GM18508 (cell line): ENCODE results near the gene AFG3L2.
"Not testable (repeated sequence)": the region's sequence is repeated elsewhere in the genome, so short reads cannot be mapped to it uniquely, and the experiment has no call there.

Experiments used
- ATAC-seq: cut with Tn5 transposase; IDR thresholded peaks from one replicate; pipeline ENCODE4 v1.9.1; 2021; ENCODE audit warnings: moderate number of reproducible peaks; ENCODE audit not compliant: insufficient read depth, unreplicated experiment

The AFG3L2 gene

DNA sequence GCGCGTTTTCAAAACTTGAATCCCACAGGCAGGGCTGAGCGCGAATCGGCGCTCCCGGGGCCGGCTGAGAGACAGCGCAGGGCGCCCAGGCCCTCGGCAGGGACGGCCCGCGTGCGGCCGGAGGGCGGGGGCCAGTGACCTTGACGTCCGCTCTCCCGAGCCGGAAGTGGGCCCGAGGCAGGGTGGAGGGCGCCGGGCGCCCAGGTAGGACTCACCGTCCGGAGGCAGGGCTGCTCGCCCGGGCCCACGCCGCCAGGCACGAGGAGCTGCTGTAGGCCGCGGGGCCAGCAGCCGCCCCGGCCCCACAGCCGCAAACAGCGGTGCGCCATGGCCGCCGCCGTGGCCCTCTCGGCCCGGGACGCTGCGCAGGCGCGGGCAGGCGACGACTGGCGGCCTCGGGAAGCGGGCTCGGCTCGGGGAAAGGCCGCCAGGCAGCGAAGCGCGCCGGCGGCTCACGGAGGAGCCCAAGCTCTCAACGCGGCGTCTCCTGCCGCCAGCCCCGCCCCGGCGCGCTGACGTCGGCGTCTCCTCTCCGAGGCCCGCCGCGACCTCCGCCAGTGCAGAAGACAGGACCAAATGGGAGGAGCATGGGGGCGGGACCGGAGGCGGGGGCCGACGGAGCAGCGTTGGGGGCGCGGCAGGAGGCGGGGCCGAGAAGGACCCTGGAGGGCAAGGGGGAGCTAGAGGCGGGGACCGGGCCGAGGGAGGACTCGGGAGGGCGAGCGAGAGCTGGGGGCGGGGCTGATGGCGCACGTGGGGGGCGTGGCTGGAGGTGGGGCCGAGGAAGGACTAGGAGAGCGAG lies at the start of gene AFG3L2:
TSS of gene AFG3L2 (minus strand) at position 474 of the 802 bp plus-strand sequence. CDS start at position 329, 145 bp downstream.
- ATAC-seq = peak; percentile 55

DNA sequence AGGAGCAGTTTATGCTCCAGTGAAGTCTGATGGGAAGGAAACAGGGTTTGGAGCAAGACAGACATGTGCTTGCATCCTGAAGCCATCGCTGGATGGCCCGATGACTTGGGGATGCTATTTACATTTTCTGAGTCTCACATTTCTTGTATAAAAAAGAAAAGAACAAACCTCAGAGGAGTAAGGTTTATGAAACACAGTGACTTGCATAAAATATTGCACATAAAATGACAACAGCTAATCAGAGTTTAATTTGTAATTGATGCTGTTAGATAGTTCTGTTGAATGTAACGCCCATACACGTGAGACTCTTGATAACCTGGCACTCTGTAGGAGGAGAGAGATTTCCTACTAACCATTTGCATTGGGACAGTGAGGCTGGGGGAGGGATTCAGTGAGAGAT lies 47.2 kb upstream of the AFG3L2 start:
- no peak for ATAC-seq

DNA sequence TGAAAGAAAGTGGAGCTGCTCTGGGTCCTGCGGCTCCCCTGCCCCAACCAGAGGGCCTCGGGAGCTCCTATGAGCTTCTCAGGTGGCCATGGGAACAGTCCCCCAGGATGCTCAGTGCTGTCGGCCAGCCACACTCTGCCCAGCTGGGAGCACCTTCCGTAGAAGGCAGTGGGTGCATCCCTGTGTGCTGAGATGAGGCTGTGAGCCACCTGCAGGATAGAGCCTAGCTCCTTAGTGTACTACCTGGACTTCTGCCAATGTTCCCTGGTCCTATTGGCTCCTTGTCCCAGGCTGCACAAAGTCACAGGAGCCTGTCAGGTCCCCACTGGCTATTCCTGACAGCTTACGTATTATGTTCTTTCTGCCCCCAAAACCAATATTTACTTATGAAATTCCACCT lies 46.8 kb upstream of the AFG3L2 start:
- no peak for ATAC-seq

DNA sequence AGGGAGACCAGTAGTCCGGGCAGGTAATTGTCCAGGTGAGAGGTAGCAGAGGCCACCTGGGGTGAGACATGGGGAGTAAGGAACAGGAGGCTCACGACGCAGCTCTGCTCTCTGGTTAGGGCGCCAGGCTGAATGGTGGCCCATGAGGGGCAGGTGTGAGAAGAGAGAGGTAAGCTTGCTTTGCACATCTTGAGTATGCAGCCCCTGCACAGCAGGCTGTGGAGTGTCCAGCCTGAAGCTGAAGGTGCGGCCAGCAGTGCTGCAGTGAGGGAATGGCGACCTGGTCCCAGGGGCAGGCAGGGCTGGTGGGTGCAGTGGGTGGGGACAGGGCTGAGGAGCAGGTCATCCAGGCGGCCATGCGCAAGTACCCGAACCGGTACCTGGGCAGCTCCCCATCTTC lies 46.4 kb upstream of the AFG3L2 start:
- ATAC-seq = no peak

DNA sequence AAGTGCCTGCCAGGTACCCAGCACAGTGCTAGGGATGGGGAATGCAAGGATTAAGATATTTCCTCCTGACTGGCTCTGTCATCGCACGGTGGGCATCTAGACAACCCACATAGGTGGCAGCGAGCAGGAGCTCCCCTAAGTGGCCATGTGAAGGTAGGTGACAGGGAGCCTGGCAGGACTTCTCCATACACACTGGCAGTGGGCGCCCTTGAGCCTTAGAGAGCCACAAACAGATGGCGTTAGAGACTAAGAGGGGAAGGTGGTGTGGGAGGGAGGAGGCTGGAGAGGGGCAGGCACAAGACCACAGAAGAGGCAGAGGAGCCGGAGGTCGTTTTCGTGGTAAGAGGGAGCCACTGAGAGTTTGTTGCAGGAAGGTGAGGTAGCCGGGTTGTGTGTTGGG lies 45.9 kb upstream of the AFG3L2 start:
- ATAC-seq = no peak

DNA sequence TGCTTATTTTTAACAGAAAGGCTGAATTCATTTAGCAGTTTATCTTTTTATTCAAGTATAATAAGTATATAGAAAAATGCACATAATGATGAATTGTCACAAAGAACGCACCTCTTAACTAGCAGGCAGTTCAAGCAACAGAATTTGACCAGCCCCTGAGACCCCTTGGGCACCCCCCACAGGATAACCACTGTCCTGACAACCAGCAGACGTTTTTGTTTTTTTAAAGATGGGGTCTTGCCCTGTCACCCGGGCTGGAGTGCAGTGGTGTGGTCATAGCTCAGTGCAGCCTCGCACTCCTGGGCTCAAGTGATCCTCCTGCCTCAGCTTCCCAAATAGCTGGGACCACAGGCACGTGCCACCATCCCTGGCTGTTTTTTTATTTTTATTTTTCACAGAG lies 44.7 kb upstream of the AFG3L2 start:
- ATAC-seq = no peak

DNA sequence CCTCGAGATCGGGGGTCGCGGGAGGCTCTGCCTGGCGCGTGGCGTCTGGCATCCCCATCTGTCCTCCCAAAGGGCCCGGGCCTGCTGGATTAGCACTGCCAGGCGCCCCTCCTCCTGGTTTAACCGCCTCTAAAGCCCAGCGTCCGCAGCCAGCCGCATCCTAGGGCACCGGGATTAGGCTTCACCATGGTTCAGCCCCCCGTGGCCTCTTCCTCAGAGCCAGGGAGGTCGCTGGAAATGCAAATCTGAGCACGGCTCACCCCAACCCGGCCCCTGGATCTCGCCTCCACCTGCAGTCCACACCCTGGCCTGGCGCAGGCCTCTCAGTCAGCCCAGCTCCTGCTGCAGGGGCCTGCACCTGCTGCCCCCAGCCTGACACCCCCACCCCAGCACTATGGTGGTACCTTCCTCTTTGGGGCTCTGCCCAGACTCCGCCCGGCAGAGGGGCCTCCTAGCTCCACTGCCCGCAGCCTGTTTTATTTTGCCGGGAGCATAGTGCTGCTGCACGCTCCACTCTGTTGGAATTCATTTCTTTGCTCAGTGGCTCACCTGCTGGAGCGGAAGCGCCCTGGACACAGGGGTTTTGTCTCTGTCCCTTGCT lies 43.9 kb upstream of the AFG3L2 start:
- ATAC-seq = no peak

DNA sequence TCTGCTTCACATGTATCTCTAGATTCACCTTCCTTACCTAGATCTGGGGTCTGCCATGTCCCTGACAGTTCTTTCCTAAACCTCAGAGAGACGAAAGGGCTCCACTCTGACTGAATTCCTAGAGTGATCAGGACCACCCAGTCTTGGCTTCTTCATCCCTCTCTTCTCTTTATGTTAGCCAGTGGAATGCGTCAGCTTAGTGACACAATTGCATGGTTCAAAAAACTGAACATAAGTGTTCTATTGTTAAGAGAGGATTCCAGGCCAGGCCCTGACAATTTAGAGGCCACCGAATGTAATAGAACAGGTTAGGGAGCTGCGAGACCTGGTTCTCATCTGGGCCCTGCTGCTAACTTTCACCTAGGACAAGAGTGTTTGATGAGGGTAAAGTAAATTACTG lies 40.7 kb upstream of the AFG3L2 start:
- ATAC-seq = no peak

DNA sequence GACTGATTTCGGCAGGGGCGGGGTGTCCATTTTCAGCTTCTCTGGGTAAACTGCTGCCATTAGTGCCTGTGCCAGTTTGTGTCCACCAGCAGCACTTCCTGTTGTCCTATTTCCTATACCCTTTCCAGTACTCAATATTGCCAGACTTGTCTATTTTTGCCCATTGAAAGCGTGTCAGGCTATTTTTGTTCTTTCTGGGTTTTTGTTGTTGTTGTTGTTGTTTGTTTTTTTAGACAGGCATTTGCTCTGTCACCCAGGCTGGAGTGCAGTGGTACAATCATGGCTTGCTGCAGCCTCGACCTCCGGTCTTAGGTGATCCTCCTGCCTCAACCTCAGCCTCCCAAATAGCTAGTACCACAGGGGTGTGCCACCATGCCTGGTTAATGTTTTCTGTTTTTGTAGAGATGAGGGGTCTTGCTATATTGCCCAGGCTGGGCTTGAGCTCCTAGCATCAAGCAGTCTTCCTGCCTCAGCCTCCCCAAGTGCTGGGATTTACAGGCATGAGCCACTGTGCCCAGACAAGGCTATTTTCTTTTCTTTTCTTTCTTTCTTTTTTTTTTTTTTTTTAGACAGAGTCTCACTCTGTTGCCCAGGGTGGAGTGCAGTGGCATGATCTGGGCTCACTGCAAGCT lies 39.2 kb upstream of the AFG3L2 start:
- ATAC-seq = no peak

DNA sequence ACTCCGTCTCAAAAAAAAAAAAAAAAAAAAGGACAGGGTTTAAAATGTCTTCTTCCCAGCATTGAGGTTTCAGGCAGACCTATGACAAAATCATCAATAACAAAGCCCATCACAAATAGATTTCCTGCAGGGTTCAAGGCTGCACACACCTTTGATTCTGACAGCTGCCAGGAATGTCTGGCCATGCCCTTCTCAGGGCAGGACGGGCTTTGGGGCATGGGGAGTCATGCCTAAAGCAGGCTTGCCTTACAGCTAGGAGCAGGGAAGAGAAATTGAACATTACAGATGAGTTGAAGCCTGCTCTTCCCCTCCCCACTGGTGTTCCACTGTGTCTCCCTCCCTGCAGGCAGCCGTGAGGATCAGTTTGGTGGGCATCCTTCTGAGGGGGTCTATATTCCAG lies 34.4 kb upstream of the AFG3L2 start:
- no peak for ATAC-seq

DNA sequence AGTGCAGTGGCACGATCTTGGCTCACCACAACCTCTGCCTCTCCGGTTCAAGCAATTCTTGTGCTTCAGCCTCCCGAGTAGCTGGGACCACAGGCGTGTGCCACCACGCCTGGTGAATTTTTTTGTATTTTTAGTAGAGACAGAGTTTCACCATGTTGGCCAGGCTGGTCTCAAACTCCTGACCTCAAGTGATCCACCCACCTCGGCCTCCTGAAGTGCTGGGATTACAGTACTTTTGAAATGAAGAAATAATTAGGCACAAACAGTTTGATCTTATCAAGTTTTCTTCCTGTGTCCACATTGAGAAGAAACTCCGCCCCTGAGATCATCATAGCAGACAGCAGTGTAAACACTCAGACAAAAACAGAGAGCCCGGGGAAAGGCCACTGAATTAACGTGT lies 33.7 kb upstream of the AFG3L2 start:
- not testable (repeated sequence) for ATAC-seq

DNA sequence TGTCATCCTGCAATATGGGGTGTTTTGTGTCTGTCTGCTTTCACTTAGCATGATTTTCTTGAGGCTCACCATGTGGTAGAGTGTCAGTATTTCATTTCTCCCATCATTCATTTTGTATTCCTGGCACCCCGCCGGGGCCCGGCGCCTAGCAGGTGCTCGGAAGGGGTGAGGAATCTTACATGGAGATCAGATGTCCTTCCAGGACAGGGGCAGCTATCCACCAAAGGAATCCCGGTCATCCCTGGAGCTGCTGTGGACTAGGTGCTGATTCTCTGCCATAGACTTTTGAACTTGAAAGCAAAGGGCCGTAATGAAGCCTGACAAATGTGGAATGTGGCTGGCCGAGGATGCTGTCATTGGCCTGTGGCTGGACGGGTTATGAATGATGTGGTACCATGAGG lies 33.1 kb upstream of the AFG3L2 start:
- ATAC-seq = no peak

DNA sequence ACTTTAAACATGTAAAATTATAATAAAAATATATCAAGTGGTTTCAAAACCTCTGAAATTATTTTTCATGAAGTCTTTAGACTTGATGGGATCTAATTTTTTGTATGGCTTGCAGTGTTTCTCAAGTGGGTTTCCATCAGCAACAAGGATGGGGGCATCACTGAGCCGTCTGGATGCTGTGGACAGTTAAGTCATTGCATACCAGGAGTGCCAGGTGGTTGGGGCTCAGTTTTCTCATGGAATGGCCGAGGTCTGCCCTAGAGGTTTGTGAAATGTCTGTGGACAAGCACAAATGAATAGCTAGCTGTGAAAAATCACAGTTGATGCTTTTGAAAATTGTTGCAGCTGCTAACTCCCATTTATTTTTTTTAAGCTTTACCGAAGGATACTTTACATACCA lies 32.4 kb upstream of the AFG3L2 start:
- no peak for ATAC-seq

DNA sequence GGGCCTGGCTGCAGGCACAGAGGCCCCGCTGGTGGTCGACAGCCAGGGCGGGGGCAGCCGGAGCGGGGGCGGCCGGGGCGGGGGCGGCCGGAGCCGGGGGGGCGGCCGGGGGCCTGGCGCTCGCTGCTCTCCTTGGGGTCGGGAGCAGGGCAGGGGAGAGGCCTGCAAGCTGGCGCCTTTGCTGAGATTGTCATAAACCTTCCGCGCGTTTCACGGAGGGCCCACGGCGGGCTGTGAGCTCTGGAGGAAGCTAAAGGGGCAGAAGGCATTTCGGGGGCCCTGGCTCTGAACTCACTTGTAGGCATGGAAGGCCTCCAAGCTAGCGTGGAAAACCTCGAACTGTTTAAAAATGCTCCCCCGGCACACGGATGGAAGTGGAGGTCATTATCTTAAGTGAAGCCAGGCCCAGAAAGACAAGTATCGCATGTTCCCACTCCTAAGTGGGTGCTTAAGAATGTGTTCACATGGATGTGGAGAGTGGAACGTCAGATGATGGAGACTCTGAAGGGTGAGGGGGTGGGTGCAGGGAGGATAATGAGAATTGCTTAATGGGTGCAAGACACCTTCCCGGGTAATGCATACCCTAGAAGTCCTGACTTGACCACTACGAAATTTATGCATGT lies 31.3 kb upstream of the AFG3L2 start:
- no peak for ATAC-seq

DNA sequence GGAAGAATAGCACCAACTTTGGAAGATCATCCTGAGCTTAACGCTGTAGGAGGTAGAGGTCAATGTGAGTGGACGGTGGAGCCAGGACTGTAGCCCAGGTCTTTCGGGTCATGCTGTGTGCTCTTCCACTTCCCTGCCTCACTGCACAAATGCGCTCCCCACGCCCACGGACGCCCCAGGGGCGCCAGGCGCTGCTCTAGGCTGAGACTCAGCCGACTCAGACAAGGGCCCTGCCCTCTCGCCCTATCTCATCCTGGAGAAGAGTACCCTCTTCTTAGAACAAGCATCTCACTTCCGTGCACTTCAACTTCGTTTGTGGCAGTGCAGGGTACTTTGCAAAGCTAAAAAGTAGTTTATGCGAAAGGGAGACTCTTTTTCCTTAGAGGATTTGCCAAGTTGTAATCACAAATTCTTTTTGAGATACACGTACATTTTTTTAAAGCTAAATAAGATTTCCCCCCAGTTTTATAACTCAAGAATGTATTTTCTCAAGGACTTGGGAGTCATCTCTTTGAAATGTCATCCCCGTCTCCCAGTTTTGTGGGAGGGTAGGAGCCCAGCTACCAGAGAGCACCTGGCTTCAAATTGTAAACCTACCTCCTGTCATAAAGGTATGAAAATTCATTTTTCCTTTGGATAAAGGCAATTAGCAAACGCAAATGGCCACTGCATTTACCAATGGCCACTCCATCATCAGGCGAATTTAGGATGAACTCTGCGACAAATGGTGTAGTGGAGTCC lies 29.5 kb upstream of the AFG3L2 start:
- no peak for ATAC-seq

DNA sequence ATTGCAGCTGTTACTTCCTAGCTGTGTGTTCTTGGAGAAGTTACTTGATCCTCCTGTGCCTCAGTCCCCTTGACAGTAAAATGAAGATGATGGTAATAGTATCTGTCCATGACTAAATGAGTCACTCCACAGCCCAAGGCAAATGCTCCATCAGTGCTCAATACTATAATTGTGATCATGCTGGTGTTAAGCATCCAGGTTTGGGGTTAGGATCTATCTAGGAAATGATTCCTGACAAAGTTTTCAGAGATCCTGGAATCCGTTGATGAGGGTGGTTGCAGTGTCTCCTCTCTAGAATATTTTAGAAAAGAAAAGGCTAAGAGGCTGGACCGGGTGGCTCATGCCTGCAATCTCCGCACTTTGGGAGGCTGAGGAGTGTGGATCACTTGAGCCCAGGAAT lies 28.0 kb upstream of the AFG3L2 start:
- ATAC-seq = no peak

DNA sequence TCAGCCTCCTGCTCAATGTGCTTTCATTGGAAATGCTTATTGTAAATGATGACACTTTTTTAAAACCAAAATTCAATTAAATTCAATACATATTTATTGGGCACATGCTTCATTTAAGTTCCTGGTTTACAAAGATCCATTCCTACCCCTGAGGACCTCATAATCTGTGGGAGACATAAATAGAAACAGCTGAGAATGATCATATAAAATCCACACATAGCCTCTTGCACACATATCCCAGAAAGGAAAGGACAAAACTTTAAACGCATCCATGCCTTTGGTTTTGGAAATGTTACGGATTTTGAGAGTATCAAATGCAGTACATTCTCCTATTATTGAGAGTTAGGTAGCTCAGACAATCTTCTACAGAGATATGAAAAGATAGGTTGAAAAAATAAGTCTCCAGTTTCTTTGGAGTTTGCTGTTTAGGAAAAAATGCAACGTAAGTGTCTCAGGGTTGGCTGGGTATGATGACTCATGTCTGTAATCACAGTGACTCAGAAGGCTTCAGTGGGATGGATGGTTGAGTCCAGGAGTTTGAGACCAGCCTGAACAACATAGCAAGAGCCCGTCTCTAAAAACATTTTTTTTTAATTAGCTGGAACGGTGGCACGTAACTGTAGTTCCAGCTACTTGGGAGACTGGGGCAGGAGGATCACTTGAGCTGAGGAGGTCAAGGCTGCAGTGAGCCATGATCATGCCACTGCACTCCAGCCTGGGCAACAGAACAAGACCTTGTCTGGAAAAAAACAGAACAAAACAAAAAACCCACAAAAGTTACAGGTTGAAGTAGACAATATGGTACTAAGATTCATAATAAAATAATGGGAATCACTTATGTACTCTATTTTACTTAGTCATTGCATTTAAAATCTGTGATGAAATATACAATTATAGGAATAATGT lies 26.8 kb upstream of the AFG3L2 start:
- ATAC-seq = no peak

DNA sequence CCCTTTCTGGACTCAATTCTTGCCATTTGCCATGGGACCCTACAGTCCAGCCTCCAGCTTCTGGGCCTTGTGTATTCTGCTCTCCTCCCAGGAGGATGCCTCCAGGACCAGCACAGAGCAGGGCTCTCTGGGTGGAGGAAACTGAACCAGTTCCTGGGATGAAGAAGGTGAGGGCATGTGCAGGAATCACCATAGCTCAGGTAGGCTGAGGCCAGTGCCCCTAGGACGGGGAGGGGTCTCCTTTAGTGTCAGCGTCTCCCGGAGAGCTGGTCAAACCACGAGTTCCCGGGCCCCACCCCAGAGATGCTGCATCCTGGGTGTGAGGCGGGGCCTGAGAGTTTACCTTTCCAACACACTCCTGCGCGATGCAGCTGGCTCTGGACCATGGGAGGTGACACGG lies 24.9 kb upstream of the AFG3L2 start:
- no peak for ATAC-seq

DNA sequence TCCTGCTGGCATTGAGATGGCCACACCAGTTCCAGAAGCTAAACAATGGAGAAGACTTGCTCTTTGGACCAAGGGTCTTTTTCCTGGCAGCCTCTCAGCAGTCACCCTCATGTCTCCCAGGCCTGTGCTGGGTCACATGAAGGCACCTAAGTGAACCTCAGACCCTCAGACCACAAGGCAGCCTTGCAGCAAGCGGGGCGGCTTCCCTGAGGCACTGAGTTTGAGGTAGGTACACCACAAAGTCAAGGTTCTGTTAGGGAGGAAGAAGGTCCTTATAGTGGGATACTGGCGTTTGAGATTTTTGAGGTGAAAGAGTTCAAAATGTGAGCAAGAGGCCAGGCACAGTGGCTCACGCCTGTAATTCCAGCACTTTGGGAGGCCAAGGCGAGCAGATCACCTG lies 22.2 kb upstream of the AFG3L2 start:
- no peak for ATAC-seq

DNA sequence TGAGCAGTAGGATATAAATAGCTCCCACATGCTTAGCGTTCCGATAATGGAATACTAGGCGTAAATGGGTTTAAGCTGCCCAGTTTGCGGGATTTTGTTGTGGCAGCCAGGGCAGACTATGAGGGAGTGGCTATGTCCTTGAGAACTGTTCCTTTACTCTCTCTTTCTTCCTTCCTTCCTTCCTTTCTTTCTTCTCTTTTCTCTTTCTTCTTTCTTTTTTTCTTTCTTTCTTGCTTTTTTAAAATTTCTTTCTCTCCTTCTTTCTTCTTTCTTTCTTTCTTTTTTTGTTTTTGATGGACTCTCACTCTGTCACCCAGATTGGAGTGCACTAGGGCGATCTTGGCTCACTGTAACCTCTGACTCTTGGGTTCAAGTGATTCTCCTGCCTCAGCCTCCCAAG lies 21.6 kb upstream of the AFG3L2 start:
- ATAC-seq = no peak
